Embryonic facial prominence (tissue), 1 donor: Measurements from ENCODE around the gene CCIN.
"Not testable (repeated sequence)": the region's sequence is repeated elsewhere in the genome, so short reads cannot be mapped to it uniquely, and the experiment has no call there.

Experiments
- DNase-seq: peaks from one replicate; pipeline ENCODE4 v3.0.0-alpha.2; 2016; ENCODE audit errors: extremely low spot score

CCIN gene

DNA sequence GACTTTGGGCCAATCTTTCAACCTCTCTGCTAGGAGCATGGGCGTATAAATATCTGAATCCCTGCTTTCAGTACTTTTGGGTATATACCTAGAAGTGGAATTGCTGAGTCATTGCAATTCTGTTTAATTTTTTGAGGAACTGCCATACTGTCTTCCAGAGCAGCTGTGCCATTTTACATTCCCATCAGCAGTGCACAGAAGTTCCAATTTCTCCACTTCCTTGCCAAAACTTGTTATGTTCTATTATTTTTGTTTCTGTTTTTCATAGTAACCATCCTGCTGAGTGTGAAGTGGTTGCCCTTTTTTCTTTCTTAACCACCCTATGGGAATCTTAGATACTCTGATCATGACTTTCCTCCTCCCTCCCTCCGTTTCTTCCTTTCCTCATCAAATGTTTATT lies 11.1 kb upstream of the CCIN start:
- no peak for DNase-seq

DNA sequence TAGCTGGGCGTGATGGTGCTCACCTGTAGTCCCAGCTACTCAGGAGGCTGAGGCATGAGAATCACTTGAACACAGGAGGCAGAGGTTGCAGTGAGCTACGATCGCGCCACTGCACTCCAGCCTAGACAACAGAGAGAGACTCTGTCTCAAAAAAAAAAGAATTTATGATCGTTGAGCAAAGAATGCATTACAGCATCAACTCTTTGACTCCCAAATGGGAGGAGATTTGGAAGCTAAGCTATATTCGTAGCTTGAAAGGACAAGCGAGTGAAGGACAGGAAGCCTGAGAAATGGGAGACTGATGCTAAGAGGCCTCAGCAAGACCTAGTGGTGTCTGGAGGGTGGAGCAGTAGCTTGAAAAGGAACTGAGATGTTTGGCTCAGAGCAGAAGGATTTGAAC lies 10.3 kb upstream of the CCIN start:
- DNase-seq, result no peak

DNA sequence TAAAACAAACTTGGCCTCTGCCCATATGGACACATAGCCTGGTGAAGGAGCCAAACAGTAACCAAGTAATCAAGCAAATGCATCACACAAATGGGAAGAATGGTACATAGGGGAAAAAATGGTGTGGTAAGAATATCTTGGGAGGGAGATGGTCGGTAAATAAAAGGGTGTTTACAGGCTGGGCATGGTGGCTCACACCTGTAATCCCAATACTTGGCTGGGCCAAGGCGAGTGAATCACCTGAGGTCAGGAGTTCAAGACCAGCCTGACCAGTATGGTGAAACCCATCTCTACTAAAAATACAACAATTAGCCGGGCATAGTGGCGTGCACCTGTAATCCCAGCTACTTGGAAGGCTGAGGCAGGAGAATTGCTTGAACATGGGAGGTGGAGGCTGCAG lies 9.7 kb upstream of the CCIN start:
- DNase-seq, result not testable (repeated sequence)

DNA sequence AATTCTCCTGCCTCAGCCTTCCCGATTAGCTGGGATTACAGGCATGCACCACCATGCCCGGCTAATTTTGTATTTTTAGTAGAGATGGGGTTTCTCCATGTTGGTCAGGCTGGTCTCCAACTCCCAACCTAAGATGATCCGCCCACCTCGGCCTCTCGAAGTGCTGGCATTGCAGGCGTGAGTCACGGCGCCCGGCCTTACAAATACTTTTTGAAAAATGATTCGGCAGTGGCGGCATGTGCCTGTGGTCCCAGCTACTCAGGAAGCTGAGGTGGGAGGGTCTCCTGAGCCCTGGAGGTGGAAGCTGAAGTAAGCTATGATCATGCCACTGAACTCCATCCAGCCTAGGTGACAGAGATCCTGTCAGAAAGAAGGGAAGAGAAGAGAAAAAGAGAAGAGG lies 9.1 kb upstream of the CCIN start:
- DNase-seq, result not testable (repeated sequence)

DNA sequence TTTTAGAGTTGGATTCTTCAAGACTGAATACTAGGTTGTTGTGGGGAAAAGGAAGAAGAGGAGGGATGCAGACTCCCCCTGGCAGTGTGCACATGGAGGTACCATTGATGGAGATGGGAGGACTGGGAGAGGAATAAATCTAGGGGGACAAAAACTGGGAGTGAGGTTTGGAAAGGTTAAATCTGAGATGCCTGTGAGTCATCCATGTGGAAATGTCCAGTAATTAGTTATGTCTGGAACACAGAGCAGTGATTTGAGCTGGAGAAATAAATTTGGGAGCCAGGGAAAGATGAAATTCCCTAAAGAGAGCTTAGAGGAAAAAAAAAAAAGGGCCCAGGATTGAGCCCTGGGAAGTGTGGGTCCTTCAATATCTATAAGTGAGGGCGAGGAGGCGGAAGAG lies 8.0 kb upstream of the CCIN start:
- no peak for DNase-seq

DNA sequence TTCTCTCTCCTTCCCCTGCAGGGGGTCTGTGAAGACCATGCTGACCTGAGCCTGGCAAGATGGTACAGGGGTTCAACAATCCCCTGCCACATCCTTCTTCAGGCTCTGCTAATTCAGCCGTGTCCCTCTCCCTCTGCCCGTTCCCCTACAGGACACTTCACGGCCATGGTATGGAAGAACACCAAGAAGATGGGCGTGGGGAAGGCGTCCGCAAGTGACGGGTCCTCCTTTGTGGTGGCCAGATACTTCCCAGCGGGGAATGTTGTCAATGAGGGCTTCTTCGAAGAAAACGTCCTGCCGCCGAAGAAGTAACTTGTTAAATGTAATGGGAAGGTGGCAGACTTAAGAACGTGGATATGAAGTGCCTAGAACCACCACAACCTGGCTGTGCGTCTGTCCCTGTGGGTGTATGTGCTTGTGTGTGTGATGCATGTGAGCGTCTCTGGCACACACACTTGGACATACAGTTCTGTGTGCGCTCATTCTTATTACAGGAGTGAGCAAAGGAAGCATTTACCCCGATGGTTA lies 6.9 kb upstream of the CCIN start:
- no peak for DNase-seq

DNA sequence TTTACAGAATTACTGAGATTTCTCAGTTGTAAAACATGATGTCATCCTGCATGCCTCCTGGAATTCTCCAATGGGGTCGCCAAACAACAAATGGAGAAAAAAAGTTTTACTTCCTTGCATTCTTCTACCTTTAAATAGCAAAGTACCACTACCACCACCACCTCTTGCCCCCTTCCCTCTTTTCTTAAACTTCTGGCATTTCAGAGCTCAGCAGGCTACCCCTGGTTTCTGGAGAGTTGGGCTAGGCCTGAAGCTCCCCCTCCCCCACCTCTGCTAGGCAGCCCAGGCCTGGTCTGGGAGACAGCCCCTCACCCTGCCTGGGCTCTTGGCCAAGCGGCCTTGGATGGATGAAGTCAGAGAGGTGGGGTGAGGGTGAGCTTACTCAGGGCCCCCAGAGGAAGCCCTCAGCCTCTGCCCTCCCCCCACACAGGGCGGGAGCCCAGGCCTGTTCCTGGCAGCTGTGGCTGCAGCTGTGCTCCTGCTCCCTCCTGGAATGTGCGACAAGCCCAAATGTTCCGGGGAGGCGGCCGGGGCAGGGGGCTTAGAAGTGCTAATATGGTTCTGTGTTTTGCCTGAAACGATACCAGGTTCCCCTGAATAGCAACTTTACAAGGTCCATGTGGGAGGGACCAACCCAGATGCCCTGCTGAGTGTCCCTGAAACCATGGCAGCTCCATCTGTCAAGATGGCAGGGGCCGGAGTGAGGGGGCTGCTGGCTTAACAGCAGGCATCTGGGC lies 6.0 kb upstream of the CCIN start:
- DNase-seq, result peak; percentile 70

DNA sequence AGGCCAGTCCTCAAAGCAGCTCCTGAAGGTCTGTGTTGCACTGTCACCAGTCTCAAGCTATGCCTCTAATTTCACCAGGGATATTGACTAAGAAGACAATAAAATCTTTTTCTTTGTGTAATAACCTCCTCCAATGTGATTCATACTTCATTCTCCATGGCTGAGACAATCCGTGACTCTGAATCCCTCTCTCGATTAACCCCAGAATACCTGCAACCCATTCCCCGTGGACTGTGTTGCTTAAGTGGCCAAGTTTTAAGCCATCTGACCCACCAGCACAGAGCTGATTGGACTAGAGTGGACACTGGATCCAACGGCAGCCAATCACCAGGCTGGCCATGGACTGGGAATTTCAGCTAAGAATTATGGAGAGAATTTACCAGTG lies 5.4 kb upstream of the CCIN start:
- DNase-seq, result no peak

DNA sequence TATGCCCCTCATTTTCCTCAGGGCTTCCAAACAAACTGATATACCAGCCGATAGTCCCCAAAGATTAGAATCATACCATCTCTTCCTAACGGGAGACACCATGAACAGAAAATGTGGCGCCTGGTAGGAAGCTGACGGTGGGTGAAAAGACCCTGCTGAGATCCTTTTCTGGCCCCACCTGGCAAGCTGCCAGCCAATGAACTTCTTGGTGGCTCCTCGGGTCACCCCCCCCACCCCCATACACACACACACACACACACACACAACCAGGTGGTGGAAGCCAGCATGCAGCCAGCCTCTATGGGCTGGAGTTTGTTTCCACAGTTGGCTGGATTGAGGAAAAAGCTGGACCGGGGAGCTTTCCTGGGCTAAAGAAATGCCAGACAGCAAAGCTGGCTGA lies 4.8 kb upstream of the CCIN start:
- DNase-seq, result no peak

DNA sequence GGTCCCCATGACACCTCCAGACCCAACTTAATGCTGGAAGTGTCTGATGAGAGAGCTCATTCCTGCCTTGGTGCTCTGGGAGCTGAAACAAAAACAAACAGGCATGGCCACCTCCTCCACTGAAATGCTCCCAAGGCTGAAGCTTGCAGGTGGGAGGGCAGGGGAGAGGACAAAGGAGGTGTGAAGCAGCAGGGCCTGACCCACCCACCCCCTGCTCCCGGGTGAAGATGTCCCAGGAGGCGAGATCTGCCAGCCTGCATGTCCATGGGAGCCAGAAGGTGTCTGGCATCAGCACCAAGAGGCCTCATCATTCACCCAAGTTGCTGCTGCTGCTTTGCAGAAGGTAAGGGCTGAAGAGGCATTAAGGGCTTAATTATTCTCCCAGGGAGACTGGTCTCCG lies 4.2 kb upstream of the CCIN start:
- no peak for DNase-seq

DNA sequence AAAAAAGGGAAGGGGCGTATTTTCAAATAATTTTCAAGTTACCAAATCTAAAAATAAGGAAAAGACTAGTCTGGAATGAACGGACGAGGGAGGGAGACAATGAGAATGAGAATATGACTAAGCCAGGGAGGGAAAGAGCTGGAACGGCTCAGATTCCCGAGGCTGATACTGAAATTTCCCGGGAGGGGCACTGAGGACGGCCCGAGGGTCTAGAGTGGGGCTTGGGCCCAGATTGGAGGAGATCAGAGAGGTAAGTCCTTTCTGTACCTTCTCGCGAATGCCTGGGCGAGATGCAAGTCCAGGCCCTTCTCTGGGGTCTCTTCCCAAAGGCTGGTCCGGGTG lies 3.4 kb upstream of the CCIN start:
- no peak for DNase-seq

DNA sequence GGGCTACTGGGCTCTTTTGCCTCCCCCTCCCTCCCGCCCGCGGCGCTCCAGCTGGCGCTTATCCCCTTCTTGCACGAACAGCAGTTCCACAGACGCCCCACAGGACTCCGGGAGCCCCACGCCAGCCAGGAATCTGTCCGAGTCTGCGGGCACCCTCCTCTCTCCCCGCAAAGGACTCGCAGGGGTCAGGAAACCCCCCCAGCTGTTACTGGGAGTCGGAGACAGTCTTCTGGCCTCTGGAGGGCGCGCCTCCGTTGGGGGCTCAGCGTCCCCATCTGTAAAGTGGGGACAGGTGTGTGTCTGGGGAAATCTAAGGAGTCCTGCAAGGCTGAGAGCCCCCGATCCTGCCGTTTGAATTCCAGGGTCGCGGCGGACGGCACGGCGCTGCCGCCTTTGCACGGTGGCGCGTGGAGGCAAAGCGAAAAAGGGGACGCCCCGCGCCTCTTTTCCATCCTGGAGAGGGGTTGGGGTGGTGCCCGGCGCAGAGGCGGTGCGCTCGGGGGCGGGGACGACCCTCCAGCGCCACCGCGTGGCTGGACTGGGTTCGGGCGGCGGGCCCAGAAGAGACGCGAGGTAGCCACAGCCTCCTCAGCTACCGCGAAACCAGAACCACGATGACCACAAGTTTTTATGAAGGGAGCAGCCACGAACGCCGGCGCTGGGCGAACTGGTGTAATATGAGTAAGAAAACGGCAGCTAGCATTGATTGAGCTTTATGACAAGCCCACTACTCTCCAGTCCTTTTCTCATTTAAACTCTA lies 2.8 kb upstream of the CCIN start:
- peak; percentile 59 for DNase-seq

DNA sequence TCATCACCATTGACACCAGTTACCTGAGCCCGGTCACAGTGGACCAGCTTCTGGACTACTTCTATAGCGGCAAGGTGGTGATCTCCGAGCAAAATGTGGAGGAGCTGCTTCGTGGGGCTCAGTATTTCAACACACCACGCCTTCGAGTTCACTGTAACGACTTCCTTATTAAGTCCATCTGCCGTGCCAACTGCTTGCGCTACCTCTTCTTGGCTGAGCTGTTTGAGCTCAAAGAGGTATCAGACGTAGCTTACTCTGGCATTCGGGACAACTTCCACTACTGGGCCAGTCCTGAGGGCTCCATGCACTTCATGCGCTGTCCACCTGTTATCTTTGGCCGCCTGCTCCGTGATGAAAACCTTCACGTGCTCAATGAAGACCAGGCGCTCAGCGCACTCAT lies 520 bp downstream of the CCIN start:
- DNase-seq, result no peak

DNA sequence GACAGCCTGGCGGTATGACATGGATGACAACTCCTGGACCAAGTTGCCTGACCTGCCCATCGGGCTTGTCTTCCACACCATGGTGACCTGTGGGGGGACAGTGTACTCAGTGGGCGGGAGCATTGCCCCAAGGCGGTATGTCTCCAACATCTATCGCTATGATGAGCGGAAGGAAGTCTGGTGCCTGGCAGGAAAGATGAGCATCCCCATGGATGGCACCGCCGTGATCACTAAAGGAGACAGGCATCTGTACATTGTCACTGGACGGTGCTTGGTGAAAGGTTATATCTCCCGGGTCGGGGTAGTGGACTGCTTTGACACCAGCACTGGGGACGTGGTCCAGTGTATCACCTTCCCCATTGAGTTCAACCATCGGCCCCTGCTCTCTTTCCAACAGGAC lies 1.3 kb downstream of the CCIN start:
- DNase-seq, result no peak

DNA sequence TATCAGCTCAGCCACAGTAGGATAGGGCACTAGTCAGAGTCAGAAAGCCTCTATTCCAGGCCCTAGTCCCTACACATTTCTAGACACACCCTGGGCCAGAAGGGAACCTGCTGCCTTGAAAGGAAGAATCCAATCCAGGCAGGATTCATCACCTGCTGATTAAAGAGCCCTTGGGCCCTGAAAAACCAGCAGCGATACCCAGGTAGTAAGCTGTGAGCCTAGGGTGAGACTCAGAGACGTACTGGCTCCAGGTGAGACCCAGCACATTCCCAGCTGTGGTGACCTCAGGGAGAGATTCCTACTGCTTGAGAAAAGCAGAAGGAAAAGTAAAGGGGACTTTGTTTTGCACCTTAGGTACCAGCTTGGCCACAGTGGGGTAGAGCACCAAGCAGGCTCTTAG lies 4.7 kb downstream of the CCIN start:
- DNase-seq, result no peak

DNA sequence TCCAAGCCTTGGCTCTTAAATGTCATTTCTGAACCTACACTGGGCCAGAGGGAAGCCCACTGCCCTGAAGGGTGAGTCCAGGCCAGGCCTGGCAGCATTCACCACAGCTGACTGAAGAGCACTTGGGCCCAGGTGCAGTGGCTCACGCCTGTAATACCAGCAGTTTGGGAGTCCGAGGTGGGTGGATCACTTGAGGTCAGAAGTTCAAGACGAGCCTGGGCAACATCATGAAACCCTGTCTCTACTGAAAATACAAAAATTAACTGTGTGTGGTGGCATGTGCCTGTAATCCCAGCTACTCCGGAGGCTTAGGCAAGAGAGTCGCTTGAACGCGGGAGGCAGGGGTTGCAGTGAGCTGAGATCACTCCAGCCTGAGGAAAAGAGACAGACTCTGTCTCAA lies 5.1 kb downstream of the CCIN start:
- DNase-seq, result no peak

DNA sequence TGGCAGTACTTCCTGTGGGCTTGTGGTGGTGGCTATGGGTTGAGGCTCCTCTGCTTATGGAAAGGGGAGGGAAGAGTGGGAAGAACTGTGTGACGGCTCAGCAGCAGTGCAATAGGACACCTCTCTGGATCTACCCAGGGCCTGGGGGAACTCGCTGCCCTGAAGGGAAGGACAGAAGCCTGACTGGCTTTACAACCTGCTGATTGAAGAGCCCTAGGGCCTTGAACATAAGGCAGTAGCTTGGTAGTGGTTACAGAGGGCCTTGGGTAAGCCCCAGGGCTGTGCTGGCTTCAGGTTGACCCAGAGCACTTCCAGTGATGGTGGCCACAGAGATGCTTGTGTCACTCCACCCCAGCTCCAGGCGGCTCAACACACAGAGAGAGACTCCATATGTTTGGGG lies 5.5 kb downstream of the CCIN start:
- DNase-seq, result no peak

DNA sequence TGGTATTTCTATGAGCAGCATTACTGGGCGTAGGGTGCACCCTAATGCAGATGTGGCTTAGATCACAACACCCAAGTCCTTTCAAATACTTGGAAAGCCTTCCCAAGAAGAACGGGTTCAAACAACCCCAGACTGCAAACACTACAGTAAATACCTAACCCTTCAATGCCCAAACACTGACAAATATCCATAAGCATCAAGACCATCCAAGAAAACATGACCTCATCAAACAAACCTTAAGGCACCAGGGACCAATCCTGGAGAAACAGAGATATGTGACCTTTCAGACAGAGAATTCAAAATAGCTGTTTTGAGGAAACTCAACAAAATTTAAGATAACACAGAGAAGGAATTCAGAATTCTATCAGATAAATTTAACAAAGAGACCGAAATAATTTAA lies 6.0 kb downstream of the CCIN start:
- not testable (repeated sequence) for DNase-seq

DNA sequence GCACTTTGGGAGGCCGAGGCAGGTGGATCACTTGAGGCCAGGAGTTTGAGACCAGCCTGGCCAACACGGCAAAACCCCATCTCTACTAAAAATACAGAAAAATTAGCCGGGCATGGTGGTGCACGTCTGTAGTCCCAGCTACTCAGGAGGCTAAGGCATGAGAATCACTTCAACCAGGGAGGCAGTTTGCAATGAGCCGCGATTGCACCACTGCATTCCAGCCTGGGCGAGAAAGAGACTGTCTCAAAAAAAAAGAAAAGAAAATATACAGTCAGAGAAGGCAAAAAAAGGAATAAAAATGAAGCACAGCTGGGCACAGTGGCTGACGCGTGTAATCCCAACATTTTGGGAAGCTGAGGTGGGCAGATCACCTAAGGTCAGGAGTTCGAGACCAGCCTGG lies 7.3 kb downstream of the CCIN start:
- DNase-seq, result not testable (repeated sequence)

DNA sequence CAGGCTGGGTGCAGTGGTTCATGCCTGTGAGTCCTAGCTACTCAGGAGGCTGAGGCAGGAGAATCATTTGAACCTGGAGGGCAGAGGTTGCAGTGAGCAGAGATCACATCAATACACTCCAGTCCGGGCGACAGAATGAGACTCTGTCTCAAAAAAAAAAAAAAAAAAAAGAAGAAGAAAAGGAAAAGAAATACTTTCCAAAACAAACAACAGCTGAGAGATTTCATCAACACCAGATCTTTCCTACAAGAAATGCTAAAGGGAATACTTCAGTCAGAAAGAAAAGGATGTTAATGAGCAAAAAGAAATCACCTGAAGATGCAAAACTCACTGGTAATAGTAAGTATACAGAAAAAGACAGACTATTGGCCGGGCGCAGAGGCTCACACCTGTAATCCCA lies 8.4 kb downstream of the CCIN start:
- no peak for DNase-seq

DNA sequence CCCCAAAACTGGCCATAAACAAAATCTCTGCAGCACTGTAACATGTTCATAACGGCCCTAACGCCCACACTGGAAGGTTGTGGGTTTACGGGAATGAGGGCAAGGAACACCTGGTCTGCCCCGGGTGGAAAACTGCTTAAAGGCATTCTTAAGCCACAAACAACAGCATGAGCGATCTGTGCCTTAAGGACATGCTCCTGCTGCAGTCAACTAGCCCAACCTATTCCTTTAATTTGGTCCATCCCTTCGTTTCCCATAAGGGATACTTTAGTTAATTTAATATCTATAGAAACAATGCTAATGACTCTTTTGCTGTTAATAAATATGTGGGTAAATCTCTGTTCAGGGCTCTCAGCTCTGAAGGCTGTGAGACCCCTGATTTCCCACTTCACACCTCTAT lies 11.1 kb downstream of the CCIN start:
- DNase-seq, result not testable (repeated sequence)

DNA sequence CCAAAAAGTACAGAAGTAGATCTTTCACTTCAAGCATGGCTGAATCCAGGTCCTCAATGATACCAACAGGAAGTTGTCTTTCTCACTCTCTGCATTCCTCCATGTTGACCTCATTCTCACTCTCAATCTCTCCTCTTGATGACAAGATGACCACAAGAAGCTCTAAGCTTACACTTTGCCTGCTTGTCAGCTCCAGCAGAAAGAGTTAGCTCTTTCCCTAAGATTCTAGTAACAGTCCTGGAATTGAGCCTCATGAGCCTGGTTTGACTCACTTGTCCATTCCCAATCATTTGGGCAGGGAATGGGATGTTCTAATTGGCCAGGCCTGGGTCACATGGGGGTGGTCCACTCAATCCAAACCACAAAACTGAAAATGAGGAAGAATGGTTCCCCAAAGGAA lies 18.2 kb downstream of the CCIN start:
- DNase-seq, result no peak

DNA sequence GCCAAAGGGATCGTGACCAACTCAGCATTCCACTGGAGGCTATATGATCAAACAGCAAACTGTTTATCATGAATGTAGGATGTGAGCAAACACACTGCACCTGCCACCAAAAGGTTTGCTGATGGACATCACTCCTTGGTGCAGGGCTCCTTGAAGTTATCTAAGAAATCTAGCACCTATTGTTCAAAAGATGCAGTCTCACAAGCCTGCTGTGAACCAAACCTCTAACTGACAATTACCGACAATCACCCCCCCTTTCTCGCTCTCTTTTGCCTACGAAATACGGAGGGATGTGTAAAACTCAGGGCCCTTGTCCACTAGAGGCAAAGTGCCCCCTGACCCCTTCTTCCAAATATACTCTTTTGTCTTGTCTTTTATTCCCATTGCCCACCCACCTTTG lies 19.0 kb downstream of the CCIN start:
- DNase-seq, result no peak

DNA sequence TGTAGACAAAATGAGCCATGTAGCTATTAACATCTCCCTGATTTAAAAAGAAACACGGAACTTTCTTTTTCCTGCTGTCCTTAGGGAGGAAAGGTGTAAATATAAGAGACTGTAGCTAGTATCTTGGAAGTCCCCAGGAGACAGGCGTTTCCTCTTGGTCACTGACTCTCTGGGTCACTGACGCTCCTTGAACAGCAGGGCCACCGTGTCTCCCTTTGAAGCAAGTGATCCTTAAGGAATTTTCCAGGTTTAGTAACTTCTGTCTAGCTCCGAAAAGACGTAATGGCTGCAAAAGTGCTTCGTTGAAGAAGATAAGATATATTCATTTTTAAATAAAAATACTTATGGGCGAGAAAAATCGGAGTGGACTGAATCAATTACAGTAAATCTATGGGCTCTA lies 20.8 kb downstream of the CCIN start:
- DNase-seq, result no peak
